GM18951 (cell line): ENCODE data around the gene NTN5.

Experiments
- POLR2A ChIP-seq: IDR thresholded peaks from 4 replicates; pipeline ENCODE4 v1.6.1; 2011; ENCODE audit warnings: mild to moderate bottlenecking; ENCODE audit not compliant: insufficient read length, insufficient read depth; ENCODE audit errors: extremely low read depth
- in situ Hi-C: fragments of 300-500 bp; cut with MboI; formaldehyde crosslinking; loops from one replicate; pipeline ENCODE4 v1.12.0; 2022; ENCODE audit warnings: low sequenced_read_pairs, mixed read lengths, inconsistent platforms; ENCODE audit not compliant: unreplicated experiment

Gene NTN5

DNA sequence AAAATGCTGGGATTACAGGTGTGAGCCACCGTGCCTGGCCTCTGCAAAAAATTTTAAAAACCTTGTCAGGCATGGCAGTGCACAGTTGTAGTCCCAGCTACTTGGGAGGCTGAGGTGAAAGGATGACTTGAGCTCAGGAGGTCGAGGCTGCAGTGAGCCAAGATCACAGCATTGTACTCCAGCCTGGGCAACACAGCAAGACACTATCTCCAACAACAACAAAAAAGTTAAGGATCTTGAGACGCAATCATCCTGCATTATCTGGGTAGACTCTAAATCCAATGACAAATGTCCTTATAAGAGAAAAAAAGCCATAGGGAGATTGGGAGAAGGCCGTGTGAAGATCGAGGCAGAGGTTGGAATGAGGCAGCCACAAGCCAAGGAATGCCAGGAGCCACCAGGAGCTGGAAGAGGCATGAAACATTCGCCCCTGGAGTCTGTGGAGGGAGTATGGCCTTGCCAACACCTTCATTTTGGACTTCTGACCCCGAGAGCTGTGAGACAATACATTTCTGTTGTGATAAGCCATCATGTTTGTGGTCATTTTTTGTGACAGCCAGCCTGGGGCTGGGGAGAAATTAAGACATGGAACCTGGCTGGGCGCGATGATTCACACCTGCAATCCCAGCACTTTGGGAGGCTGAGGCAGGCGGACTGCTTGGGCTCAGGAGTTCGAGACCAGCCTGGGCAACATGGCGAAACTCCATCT lies 21.7 kb downstream of the NTN5 start:
- in situ Hi-C loops: loop anchor here (10.0 kb wide), 1 partner anchor 334 kb away; no protein-coding TSS in a partner anchor
- no peak for TF ChIP-seq POLR2A

DNA sequence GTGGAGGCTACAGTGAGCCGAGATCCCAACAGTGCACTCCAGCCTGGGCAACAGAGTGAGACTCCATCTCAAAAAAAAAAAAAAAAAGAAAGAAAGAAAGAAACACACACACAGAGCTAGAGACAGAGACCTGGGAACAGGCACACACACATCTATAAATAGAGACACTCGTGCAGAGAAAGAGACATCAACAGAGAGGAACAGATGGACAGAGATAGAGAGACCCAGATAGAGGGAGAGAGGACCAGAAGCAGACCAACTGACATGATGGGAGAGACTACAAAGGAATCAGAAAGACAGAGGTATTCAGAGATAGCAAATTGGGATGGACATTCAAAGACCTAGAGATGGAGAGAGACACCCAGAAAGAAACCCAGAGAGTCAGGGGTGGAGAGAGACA lies 24.7 kb downstream of the NTN5 start:
- TF ChIP-seq POLR2A: no peak
- in situ Hi-C loops: no loop called here

DNA sequence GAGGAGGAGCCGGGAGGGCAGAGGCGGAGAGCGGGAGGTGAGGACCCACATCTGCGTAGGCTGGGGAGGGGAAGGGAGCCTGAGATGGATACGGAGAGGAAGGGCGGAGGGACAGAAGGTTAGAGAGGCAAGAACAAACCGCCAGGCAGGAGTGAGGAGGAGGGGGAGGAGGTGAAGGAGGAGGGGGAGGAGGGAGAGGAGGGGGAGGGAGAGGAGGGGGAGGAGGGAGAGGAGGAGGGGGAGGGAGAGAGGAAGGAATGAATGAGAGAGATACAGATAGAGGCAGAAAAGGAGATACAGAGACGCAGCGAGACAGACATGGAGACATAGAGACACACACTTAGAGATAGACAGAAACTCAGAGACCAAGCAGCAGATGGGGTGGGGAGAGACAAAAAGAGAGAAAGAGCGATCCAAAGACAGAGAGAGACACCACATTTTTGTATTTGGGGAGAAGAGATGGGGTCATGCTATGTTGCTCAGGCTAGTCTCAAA lies 26.0 kb downstream of the NTN5 start:
- in situ Hi-C loops: no loop called here
- no peak for TF ChIP-seq POLR2A

DNA sequence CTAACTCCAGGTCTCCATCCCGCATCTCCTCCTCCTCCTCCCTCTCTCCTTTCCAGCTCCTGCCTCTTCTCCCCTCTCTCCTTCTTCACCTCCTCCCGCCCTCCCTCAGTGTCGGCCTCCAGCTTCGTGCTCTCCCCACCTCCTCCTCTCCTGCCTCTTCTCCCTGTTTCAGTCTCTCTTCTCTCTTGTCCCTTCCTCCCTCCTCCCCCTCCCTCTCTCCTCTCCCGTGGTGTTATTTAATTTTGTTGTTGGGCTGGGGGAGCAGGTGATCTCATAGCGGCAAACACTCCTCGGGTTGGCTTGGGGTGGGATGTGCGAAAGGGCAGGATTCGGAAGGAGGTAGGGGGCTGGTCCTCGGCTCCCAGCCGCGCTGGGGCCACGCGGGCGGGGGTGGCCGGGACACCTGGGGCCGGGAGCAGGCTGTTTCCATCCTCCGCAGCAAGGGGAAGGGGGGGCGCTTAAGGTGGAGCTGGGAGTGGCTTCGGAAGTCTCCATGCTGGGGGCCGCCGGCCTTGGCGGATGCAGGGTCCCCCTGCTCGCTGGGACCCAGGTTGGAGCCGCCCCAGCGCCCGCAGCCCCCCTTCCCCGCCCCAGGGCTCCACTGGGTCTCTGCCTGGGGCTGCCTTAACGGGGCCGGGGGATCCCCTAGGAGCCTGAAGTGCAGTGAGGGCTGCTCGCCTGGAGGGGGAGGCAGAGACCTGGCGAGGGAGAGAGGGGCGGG lies 26.7 kb downstream of the NTN5 start, which contains the start of gene CA11:
CA11 (minus strand) TSS at position 187 of the 721 bp plus-strand sequence. CDS start 555 bp downstream, outside the sequence.
- in situ Hi-C loops: no loop called here

DNA sequence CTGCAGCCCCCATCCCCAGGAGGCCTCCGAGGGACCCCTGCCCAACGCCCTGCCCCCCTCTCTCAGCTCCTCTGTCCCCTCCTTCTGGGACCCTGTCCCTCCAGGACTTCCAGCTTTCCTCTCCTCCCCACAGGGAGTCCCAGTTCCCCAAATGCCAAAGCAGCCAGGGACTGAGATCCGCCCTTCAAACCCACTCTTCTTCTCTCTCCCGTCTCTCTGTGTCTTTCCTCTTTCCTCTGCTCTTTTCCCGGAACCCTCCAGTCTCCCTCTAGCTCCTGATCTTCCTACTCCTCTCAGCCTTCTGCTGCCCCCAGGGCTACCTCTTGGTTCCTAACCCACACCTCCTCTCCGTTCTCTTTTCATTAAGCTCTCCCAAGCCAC lies 27.2 kb downstream of the NTN5 start:
- in situ Hi-C loops: no loop called here
- TF ChIP-seq POLR2A: no peak

More for the DNA sequence above, 26.7 kb downstream of the NTN5 start, which contains the start of gene CA11:
- TF ChIP-seq POLR2A: peak; percentile 40

DNA sequence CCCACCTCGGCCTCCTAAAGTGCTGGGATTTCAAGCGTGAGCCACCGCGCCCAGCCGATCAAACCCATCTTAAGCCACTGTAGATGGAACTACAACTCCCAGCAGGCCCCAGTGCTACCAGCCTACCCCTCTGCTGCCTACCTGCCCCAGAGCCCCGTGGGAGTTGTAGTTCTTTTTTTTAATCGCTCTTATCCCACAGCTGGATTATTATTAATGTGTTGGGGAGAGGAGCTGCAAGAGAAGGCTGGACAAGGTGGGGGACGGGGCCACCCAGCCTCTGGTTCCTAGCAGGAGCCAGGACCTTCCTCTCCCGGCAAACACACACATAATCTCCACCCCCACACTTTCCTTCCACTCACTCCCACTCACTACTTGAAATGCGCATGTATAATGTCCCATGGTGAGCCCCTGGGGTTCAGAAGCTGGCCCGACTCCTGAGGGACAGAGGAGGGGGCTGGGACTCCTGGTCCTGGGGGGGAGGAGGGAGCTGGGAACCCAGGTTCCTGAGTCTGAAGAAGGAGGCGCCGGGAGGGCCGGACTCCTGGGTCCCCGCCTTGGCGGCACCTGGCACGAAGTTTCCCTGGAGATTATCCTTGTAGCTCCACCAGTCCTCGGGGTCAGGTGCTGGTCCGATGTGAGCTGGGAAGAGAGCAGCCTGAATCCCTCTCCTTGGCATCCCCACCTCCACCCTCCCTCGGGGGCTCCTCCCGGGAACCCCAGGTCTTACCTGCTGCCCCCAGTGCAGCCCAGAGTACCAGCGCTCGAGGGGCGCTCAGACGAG lies 27.8 kb downstream of the NTN5 start:
- in situ Hi-C loops: no loop called here
- no peak for TF ChIP-seq POLR2A

DNA sequence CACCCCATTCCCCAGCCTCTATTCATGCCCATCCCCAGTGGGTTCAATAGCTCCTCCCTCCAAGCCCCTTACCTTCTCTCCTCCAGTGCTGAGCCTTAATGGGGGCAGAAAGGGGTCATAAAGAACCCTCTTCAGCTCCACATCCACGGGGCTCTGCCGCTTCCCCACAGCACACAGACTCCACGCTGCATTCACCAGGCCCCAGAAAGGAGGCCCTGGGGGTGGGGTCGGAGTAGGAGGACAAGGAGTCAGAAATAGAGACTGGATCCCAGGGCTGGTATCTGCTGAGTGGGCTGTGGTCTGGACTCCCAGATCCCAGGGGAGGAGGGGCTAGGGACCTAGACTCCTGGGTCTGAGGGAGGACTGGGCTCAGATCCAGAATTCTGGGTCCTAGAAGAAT lies 28.5 kb downstream of the NTN5 start:
- in situ Hi-C loops: no loop called here
- no peak for TF ChIP-seq POLR2A

DNA sequence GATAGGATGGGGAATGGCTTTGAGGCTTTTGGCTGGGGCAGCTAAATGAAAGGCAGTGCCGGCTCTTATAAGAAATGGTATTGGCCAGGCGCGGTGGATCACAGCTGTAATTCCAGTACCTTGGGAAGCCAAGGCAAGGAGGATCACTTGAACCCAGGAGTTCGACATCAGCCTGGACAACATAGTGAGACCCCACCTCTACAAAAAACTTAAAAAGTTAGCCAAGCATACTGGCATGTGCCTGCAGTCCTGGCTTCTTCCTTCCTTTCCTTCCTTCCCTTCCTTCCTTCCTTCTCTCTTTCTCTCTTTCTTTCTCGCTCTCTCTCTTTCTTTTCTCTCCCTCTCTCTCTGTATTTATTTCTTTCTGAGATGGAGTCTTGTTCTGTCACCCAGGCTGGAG lies 30.0 kb downstream of the NTN5 start:
- no peak for TF ChIP-seq POLR2A
- in situ Hi-C loops: no loop called here

DNA sequence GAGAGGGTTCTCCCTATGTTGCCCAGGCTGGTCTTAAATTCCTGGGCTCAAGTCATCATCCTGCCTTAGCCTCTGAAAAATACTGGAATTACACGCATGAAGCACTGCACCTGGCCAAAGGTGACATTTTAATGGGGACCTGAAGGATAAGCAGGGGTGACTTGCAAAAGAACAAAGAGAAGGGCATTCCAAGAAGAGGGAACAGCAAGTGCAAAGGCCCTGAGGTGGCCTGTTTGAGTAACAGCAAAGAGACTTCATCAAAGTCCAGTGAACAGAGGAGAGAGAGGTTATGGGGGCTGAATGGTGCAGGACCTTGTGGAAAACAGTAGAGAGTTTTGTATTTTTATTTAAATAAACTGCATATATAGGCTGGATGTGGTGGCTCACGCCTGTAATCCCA lies 31.0 kb downstream of the NTN5 start:
- in situ Hi-C loops: no loop called here
- no peak for TF ChIP-seq POLR2A

DNA sequence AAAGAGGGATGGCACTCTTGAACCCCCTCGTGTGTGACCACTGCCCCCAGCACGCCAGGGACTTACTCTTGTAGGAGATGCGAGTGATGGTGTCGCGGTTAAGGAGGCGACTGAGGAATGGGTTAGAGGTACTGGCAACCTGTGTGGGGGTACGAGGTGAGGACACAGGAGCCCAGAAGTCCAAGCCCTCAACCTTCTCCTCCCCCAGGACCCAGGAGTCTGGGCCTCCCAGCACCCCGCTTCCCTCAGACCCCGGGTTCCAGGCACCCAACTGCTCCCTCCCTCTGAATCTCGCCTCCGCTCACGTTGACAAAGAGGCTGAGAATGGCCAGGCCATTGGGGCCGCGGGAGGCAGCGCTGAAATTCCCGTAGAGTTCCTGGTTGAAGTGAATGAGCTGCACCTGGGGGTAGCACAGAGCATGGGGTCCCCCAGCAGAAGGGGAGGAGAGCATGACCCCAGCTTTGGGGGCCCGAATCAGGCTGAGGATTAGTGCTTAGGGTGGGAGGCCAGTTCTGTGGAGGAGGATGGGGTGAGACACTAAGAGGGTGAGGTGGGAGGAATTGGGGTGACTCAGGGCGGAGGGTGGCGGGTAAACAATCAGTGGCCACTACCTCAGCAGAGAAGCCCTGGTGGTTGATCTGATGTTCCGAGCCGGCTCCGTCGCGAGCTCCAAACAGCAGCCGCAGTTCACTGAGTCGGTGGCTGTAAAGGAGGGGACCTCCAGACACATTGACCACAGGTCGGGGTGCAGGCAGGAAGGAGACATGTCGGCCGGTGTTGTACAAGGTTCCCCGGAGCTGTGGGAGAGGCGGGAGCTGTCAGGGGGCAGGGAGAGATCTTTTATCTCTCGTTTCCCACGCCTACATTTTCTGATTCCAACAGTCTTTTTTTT lies 33.1 kb downstream of the NTN5 start:
- no peak for TF ChIP-seq POLR2A
- in situ Hi-C loops: no loop called here

DNA sequence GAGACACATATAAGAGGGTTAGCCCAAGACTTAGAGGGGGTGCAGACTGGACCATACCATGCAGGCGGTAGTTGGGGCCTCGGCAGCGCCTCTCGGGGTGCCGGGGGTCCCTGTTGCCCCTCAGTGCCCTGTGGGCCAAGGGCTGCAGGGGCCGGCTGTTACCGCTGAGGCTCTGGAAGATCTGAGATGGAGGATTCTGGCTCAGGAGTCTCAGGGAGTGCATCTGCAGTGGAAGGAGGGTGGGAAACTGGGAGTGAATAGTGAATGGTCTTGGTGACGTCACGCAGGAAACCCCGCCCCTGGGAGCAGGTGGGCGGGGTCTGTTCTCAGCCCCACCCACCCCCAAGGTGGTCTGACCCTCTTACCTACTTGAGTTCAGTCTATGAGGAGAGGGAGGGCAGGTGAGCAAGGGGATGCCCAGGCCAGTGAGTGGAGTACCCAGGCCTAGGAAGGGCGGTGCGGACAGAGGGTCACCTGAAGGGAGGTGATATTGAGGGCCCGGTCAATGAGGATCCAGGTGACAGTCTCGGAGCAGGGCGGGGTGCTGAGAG lies 33.9 kb downstream of the NTN5 start:
- in situ Hi-C loops: no loop called here
- no peak for TF ChIP-seq POLR2A
